GM19438 (cell line): ENCODE data around the gene HSPB3.
"Not testable (repeated sequence)": the region's sequence is repeated elsewhere in the genome, so short reads cannot be mapped to it uniquely, and the experiment has no call there.

Source experiments
- ATAC-seq: cut with Tn5 transposase; IDR thresholded peaks from one replicate; pipeline ENCODE4 v1.9.1; 2021; ENCODE audit warnings: low read depth; ENCODE audit not compliant: unreplicated experiment

HSPB3 gene

DNA sequence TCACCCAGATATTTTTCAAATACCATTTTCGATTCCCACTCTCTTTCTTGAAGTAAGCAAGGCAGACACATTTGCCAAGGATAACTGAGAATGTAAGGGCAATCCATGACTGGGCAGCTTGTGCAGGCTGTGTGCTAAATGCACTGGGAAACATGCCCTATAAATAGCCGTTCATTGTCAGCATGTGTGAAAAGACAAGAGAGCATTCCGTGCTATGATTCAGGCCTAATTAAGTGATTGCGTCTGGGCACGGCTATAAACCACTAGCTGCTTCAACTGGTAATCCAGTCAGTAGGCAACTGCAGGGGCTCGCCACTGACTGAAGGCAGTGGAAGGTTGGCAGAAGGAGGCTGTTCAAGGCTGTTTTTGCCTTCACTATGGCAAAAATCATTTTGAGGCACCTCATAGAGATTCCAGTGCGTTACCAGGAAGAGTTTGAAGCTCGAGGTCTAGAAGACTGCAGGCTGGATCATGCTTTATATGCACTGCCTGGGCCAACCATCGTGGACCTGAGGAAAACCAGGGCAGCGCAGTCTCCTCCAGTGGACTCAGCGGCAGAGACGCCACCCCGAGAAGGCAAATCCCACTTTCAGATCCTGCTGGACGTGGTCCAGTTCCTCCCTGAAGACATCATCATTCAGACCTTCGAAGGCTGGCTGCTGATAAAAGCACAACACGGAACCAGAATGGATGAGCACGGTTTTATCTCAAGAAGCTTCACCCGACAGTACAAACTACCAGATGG lies at the start of gene HSPB3:
Gene HSPB3, plus strand, starts transcription at position 287 of the 745 bp plus-strand sequence. Its CDS starts 91 bp downstream, at position 378.
- ATAC-seq = no peak

GRCh38 chr5:54411176-54411575 lies 44.3 kb upstream of the HSPB3 start:
- ATAC-seq = no peak

DNA sequence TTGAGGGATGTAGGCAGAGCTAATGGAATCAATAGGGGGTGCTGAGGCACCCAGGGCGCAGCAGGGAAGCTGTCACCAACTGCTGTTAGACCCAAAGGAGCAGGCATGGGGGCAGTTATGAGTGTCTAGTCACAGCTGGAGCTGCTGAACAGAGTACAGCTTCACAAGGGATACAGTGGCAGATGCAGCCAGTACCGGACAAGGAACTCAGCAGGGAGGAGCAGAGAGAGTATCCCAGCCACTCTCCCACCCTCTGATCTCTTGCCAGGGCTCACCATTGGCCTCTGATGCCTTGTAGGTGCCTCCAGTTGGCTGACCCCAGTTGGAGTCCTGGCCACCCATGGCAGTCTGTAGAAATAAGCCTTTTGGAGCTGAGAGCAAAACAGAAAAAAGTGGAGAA lies 42.6 kb upstream of the HSPB3 start:
- no peak for ATAC-seq

DNA sequence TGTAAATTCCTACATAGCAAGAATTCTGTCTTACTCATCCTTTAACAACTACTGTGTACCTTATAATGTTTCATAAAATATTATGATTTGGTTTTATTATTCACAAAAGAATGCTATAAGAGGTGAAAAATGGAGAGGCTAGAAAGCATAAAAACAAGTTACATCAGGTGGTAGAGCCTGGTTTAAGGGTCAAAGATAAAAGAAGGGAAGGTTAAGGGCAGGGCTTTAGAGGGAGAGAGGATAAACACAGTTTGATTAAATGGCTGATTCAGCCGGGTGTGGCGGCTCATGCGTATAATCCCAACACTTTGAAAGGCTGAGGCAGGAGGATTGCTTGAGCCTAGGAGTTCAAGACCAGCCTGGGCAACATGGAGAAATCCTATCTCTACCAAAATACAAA lies 40.4 kb upstream of the HSPB3 start:
- ATAC-seq = no peak

DNA sequence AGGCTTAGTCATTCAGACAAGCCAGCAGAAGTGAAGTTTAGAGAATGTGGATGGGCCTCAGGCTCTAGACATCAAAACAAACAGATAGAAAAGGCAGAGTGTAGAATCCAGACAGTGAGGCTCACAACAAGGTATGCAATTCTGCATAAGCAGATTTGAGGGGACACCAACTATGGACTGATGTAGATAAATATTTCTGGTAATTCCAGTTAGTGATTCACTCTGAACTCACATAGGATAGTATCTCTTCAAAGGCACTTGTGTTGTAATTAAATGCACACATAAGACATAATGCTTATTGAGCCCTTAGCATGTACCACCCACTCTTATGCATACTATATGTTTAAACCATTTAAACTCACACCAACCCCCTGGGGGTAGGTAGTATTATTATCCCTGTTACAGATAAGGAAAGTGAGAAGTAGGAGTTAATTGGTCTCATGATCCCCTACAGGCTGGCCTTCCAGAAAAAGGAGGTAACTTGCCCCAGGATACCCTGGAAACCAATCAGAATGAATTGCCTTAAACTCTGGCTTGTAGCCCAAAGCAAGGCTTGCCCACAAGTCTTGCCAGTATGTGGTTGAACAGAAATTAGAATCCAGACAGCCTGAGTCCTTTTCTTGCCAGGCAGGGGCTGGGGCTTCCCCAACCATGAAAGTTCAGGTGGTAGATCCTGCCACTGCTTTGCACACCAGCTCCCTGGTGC lies 39.5 kb upstream of the HSPB3 start:
- no peak for ATAC-seq

DNA sequence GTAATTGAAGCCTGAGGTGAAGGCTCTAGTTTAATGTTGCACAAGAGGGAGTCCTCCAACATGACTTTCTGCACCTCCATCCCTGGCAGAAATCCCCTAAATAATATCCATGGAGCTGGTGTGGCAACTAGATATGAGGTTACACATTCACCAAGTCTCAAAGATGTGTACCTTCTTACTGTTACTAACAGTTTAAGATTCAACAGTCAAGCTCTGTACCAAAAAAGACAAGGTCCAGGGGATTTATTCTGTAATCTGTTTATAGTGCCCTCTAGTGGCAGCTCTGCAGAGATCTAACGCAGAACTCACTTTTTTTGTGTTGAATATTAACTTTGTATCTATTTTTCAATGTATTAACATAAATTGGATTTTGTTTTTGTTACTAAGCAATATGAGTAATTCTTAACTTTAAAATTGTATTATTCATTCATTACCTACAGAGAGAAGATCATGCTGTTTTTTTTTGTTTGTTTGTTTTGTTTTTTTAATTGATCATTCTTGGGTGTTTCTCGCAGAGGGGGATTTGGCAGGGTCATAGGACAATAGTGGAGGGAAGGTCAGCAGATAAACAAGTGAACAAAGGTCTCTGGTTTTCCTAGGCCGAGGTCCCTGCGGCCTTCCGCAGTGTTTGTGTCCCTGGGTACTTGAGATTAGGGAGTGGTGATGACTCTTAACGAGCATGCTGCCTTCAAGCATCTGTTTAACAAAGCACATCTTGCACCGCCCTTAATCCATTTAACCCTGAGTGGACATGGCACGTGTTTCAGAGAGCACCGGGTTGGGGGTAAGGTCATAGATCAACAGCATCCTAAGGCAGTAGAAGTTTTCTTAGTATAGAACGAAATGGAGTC lies 35.7 kb upstream of the HSPB3 start:
- ATAC-seq = peak; percentile 64

DNA sequence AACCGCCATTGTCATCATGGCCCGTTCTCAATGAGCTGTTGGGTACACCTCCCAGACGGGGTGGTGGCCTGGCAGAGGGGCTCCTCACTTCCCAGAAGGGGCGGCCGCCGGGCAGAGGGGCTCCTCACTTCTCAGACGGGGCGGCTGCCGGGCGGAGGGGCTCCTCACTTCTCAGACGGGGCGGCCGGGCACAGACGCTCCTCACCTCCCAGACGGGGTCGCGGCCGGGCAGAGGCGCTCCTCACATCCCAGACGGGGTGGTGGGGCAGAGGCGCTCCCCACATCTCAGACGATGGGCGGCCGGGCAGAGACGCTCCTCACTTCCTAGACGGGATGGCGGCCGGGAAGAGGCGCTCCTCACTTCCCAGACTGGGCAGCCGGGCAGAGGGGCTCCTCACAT lies 35.0 kb upstream of the HSPB3 start:
- ATAC-seq = not testable (repeated sequence)

GRCh38 chr5:54421976-54422375 lies 33.5 kb upstream of the HSPB3 start:
- no peak for ATAC-seq

DNA sequence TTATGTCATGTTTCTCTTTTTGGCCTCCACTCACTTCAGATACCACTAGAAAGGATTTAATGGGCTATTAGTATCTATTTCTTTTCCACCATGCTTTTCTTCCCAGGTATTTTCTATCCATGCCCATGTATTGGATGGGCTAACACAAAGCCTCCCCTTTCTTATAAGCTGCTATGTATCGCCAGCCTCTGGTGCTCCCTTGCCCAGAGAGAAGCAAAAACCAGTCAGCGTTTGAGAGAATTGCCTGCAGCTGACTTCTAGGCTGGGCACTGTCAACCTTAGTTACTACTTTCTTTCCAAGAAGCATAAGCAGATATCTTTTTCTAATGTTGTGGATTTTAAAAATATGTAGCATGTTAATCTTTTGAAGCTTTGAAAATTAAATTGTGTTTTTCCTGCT lies 30.2 kb upstream of the HSPB3 start:
- no peak for ATAC-seq

GRCh38 chr5:54426209-54426608 lies 29.3 kb upstream of the HSPB3 start:
- ATAC-seq = no peak

- ATAC-seq = not testable (repeated sequence)
Observed at GRCh38 chr5:54434650-54435049, 20.8 kb upstream of the HSPB3 start.

GRCh38 chr5:54438620-54439389 lies 16.7 kb upstream of the HSPB3 start:
- no peak for ATAC-seq

- peak; percentile 80 for ATAC-seq
Observed at GRCh38 chr5:54440456-54440893, 15.0 kb upstream of the HSPB3 start.

GRCh38 chr5:54442271-54442670 lies 13.2 kb upstream of the HSPB3 start:
- no peak for ATAC-seq

DNA sequence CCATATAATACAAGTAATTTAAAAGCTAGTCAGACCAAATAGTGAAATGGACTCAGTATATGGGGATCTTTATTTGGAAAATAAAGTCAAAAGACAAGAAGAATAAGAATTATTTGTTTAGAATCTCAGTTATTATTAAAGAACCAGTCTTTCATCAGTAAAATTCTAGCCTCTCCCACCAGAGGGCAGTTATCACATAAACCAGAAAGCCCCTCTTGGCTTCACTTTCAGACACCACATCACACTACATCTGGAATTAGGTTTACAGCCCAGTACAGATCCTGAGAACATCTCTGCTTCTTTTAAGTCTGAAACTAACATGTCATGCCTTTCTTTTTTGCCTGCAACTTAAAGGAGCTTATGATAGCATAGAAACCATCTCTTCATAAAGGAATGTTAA lies 12.2 kb upstream of the HSPB3 start:
- no peak for ATAC-seq

- ATAC-seq = no peak
Observed at GRCh38 chr5:54445691-54446378, 9.7 kb upstream of the HSPB3 start.

- ATAC-seq = no peak
Observed at GRCh38 chr5:54446379-54446732, 9.1 kb upstream of the HSPB3 start.

- ATAC-seq = no peak
Observed at GRCh38 chr5:54449923-54450322, 5.6 kb upstream of the HSPB3 start.

DNA sequence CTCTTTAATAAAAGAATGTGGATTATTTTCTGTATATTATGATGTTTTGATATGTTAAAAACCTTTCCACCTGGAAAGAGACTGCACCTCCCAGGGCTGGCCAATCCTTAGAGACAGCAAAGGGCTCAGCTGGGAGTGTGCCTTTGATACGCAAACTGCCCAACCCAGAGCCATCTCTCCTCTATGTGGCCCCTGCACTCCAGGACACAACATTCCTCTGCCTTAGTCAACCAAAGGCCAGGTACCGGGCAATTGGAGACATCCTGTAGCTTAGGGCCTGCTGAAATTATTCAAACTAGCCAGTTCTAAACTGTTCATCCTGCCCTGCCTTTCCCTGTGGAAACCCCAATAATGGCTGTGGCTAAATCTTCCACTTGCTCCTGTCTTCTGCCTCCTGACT lies 5.0 kb upstream of the HSPB3 start:
- ATAC-seq = no peak

DNA sequence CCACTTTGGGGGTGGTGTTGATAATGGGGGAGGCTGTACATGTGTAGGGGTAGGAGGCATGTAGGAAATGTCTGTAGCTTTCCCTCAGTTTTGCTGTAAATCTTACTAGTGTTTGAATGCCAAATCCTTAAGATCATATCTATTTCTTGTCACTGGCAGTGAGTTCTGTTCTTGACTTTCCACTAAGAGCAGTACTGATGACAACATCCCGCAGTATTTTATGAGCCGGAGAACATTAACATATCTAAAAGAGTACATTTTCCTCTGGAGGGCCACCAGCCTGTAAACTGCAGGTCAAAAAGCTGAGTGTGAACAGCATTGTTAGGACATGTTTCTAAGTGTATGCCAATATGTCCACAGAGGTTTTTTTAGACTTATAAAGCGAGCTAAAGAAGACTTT lies 2.5 kb upstream of the HSPB3 start:
- ATAC-seq = no peak
